Measurements from ENCODE around the gene ICAM1.

The ICAM1 gene

GRCh38 chr19:10293637-10294367 is 22.9 kb downstream of the ICAM1 start:
- DNase-seq (ENCODE audit: low read depth), result no peak

- no peak for DNase-seq (ENCODE audit: low read depth)
These were observed 23.4 kb downstream of the ICAM1 start for GRCh38 chr19:10294368-10294697.

GRCh38 chr19:10295305-10295846 is 24.5 kb downstream of the ICAM1 start:
- peak; percentile 49 for DNase-seq (ENCODE audit: low read depth)

- no peak for DNase-seq (ENCODE audit: low read depth)
These were observed 25.1 kb downstream of the ICAM1 start for GRCh38 chr19:10295847-10296591.

- DNase-seq (ENCODE audit: low read depth), result no peak
These were observed 28.9 kb downstream of the ICAM1 start for GRCh38 chr19:10299545-10300458.

- DNase-seq (ENCODE audit: low read depth), result no peak
These were observed 34.4 kb downstream of the ICAM1 start for GRCh38 chr19:10305139-10305806.

GRCh38 chr19:10306327-10306726 is 35.4 kb downstream of the ICAM1 start:
- DNase-seq (ENCODE audit: low read depth), result no peak

- no peak for DNase-seq (ENCODE audit: low read depth)
These were observed 38.5 kb downstream of the ICAM1 start, which contains the start of gene ZGLP1 for GRCh38 chr19:10309423-10309822. TSS of gene ZGLP1 (minus strand) at chr19:10309815.

- peak; percentile 96 for DNase-seq (ENCODE audit: low read depth)
These were observed 44.7 kb downstream of the ICAM1 start, which contains the start of gene FDX2 for GRCh38 chr19:10315335-10316214. TSS of gene FDX2 (minus strand) at chr19:10316015. CDS start at chr19:10315996, 19 bp downstream.

GRCh38 chr19:10316229-10317044 is 45.5 kb downstream of the ICAM1 start:
- no peak for DNase-seq (ENCODE audit: low read depth)

- no peak for DNase-seq (ENCODE audit: low read depth)
These were observed 46.3 kb downstream of the ICAM1 start for GRCh38 chr19:10317045-10317856.

GRCh38 chr19:10317857-10318462 is 47.0 kb downstream of the ICAM1 start:
- DNase-seq (ENCODE audit: low read depth), result no peak

GRCh38 chr19:10318807-10319682 is 48.1 kb downstream of the ICAM1 start:
- no peak for DNase-seq (ENCODE audit: low read depth)

- no peak for DNase-seq (ENCODE audit: low read depth)
These were observed 49.9 kb downstream of the ICAM1 start for GRCh38 chr19:10320602-10321416.

GRCh38 chr19:10321417-10321797 is 50.5 kb downstream of the ICAM1 start:
- no peak for DNase-seq (ENCODE audit: low read depth)
